K562 (cell line): Measurements from ENCODE around the gene DDX43. TPM values are rescaled to one million over a fixed set of nuclear protein-coding genes. Genes with fewer than 3 reads are reported as not detected.

ENCODE experiments used
- ATAC-seq: fragments of 200-7000 bp; cut with Tn5 transposase; 3 replicates; pipeline ENCODE4 v1.9.1; 2020; ENCODE audit warnings: moderate library complexity
- BruUV-seq: library from RNA; stranded (reverse); fragments of 400-500 nt; replicated peaks from 2 replicates; lab custom pipeline; 2021; lab: Mats Ljungman, UMichigan
- CTCF ChIA-PET: fragments of 300-600 bp; formaldehyde crosslinking; extraction: SDS; loops from one replicate; lab custom pipeline; 2021; ENCODE audit warnings: low intra/inter-chr PET ratio; lab: Yijun Ruan, JAX
- POLR2A ChIA-PET: fragments of 300-600, 350-650 bp; sonication (Branson Sonifier 250); formaldehyde crosslinking; extraction: SDS; loops from one replicate; lab custom pipeline; 2021; ENCODE audit warnings: antibody characterized with exemption, inconsistent platforms; lab: Yijun Ruan, JAX
- DNase-seq, 4 experiments: peaks; one replicate each; pipeline versions ENCODE4 v3.0.0 to v3.0.0-alpha.2; 2011 to 2018; ENCODE audit warnings: low spot score in 3 of 4, mixed read lengths in 3 of 4; ENCODE audit errors: extremely low read depth in 1 of 4
- FAIRE-seq: peaks from 2 replicates; lab custom pipeline; 2011; peaks lifted over from hg19 to GRCh38; lab: Jason Lieb, UNC
- H2AFZ ChIP-seq: 2 replicates; pipeline ENCODE4 v1.6.0; 2011; ENCODE audit warnings: low read depth, low read length, control low read depth, inconsistent platforms
- H3K27ac ChIP-seq: fragments of 200-600 bp; 3 replicates; pipeline ENCODE4 v1.8.0; 2011; ENCODE audit warnings: low read depth, mild to moderate bottlenecking, control low read depth, inconsistent platforms, low read length, moderate library complexity, mixed read lengths; ENCODE audit errors: extremely low read depth
- H3K27me3 ChIP-seq, 2 experiments: fragments of 300-600 bp in 1 of 2; 2 replicates in 1 of 2; 3 replicates in 1 of 2; pipeline versions ENCODE4 v1.6.0 to v1.8.0; 2011; ENCODE audit warnings: inconsistent platforms in 2 of 2, low read length in 2 of 2, mild to moderate bottlenecking in 1 of 2, mixed read lengths in 1 of 2, moderate library complexity in 1 of 2; ENCODE audit not compliant: control insufficient read depth in 2 of 2, insufficient read depth in 2 of 2
- H3K36me3 ChIP-seq: fragments of 300-600 bp; 3 replicates; pipeline ENCODE4 v1.8.0; 2011; ENCODE audit warnings: mild to moderate bottlenecking, low read length, inconsistent platforms; ENCODE audit not compliant: control insufficient read depth, insufficient read depth
- H3K4me1 ChIP-seq, 2 experiments: fragments of 200-600 bp in 1 of 2; replicated peaks in 1 of 2; 2 replicates in 1 of 2; 3 replicates in 1 of 2; pipeline versions ENCODE4 v1.5.1 to v1.8.0; 2011; ENCODE audit warnings: inconsistent platforms in 2 of 2, low read length in 2 of 2, mild to moderate bottlenecking in 1 of 2, mixed read lengths in 1 of 2, moderate library complexity in 1 of 2; ENCODE audit not compliant: control insufficient read depth in 2 of 2, insufficient read depth in 2 of 2
- H3K4me2 ChIP-seq: 2 replicates; pipeline ENCODE4 v1.6.1; 2011; ENCODE audit warnings: low read length, control low read depth, inconsistent platforms, mixed read lengths; ENCODE audit not compliant: insufficient read depth
- H3K4me3 ChIP-seq: fragments of 200-600 bp; sonication (generic), shearing (Covaris generic); 2 replicates; pipeline ENCODE4 v1.5.1; 2016; ENCODE audit warnings: control low read depth, inconsistent platforms
- H3K79me2 ChIP-seq: fragments of 200-600 bp; 3 replicates; pipeline ENCODE4 v1.8.0; 2011; ENCODE audit warnings: low read length, inconsistent platforms; ENCODE audit not compliant: control insufficient read depth, insufficient read depth
- H3K9ac ChIP-seq, 2 experiments: 2 replicates each; pipeline versions ENCODE4 v1.6.0 to v1.6.1; 2011; ENCODE audit warnings: low read depth in 2 of 2, low read length in 2 of 2, control low read depth in 1 of 2, inconsistent platforms in 1 of 2, mild to moderate bottlenecking in 1 of 2, mixed read lengths in 1 of 2; ENCODE audit not compliant: insufficient read depth in 1 of 2
- H3K9me1 ChIP-seq: one replicate; pipeline ENCODE4 v1.6.0; 2011; ENCODE audit warnings: inconsistent platforms, mild to moderate bottlenecking, low read length, moderate library complexity; ENCODE audit not compliant: control insufficient read depth, insufficient read depth
- H3K9me3 ChIP-seq: replicated peaks from 2 replicates; pipeline ENCODE4 v1.5.1; 2011; ENCODE audit warnings: low read depth, low read length, inconsistent platforms; ENCODE audit not compliant: control insufficient read depth, insufficient read depth
- H4K20me1 ChIP-seq: replicated peaks from 2 replicates; pipeline ENCODE4 v1.6.1; 2011; ENCODE audit warnings: low read length, inconsistent platforms, mixed read lengths; ENCODE audit not compliant: control insufficient read depth, insufficient read depth
- ETV5 ChIP-seq: sonication (generic); formaldehyde crosslinking; IDR thresholded peaks from 2 replicates; pipeline ENCODE4 v1.4.0; 2020; ENCODE audit warnings: low read depth, mild to moderate bottlenecking, missing genetic modification reagents
- IFI16 ChIP-seq: fragments of 250-450 bp; sonication (Bioruptor Pico); IDR thresholded peaks from 2 replicates; pipeline ENCODE4 v2.1.2; 2022; ENCODE audit warnings: mild to moderate bottlenecking, inconsistent platforms
- JUNB ChIP-seq: fragments of 450-650 bp; formaldehyde crosslinking; conservative IDR thresholded peaks from 2 replicates; pipeline ENCODE4 v1.4.0; 2020; ENCODE audit warnings: mild to moderate bottlenecking
- KDM4B ChIP-seq, 2 experiments: fragments of 450-650 bp in 1 of 2; sonication (generic) in 1 of 2; IDR thresholded peaks; 2 replicates each; pipeline ENCODE4 v1.6.1; 2016 to 2017; ENCODE audit warnings: borderline replicate concordance in 2 of 2, antibody characterized with exemption in 1 of 2, low read depth in 1 of 2, mild to moderate bottlenecking in 1 of 2
- KLF10 ChIP-seq: fragments of 250-450 bp; sonication (Bioruptor Pico); IDR thresholded peaks from 2 replicates; pipeline ENCODE4 v1.6.1; 2021; ENCODE audit warnings: matching md5 sums
- MTF1 ChIP-seq: fragments of 250-450 bp; sonication (Bioruptor Pico); IDR thresholded peaks from 2 replicates; pipeline ENCODE4 v1.9.0; 2021; ENCODE audit warnings: moderate library complexity, mild to moderate bottlenecking, inconsistent platforms, borderline replicate concordance
- SIX5 ChIP-seq, 2 experiments: IDR thresholded peaks; 2 replicates each; pipeline ENCODE4 v1.6.1; 2011; ENCODE audit warnings: low read length in 2 of 2, borderline replicate concordance in 1 of 2, low read depth in 1 of 2, mild to moderate bottlenecking in 1 of 2, moderate library complexity in 1 of 2; ENCODE audit not compliant: insufficient read depth in 1 of 2
- SMARCB1 ChIP-seq: IDR thresholded peaks from 2 replicates; pipeline ENCODE4 v1.6.1; 2011; ENCODE audit warnings: improper control_type of control experiment, low read depth; ENCODE audit not compliant: insufficient read length
- SMC3 ChIP-seq: conservative IDR thresholded peaks from 2 replicates; pipeline ENCODE4 v1.6.1; 2011; ENCODE audit warnings: low read depth, low read length, improper control_type of control experiment; ENCODE audit not compliant: insufficient read depth
- TSHZ1 ChIP-seq: fragments of 250-450 bp; sonication (Bioruptor Pico); IDR thresholded peaks from 2 replicates; pipeline ENCODE4 v1.4.0; 2020; ENCODE audit warnings: mild to moderate bottlenecking, moderate library complexity
- USF2 ChIP-seq: sonication (generic); formaldehyde crosslinking; IDR thresholded peaks from 2 replicates; pipeline ENCODE4 v1.5.0; 2020; ENCODE audit warnings: missing genetic modification reagents
- ZBTB12 ChIP-seq: fragments of 250-450 bp; sonication (Bioruptor Pico); IDR thresholded peaks from 2 replicates; pipeline ENCODE4 v1.4.0; 2020
- ZBTB33 ChIP-seq: sonication (generic); formaldehyde crosslinking; IDR thresholded peaks from 2 replicates; pipeline ENCODE4 v1.8.1; 2023; ENCODE audit warnings: mild to moderate bottlenecking, missing genetic modification reagents
- ZFP1 ChIP-seq: fragments of 450-650 bp; formaldehyde crosslinking; IDR thresholded peaks from 2 replicates; pipeline ENCODE4 v1.4.0; 2020; ENCODE audit warnings: mild to moderate bottlenecking, mixed read lengths
- ZKSCAN3 ChIP-seq: fragments of 250-450 bp; sonication (Bioruptor Pico); IDR thresholded peaks from 2 replicates; pipeline ENCODE4 v1.4.0; 2020
- ZNF124 ChIP-seq: sonication (generic); formaldehyde crosslinking; IDR thresholded peaks from 2 replicates; pipeline ENCODE4 v1.8.1; 2022; ENCODE audit warnings: missing genetic modification reagents
- ZNF253 ChIP-seq: fragments of 250-450 bp; sonication (Bioruptor Pico); conservative IDR thresholded peaks from 2 replicates; pipeline ENCODE4 v1.6.1; 2021; ENCODE audit warnings: mild to moderate bottlenecking
- WGBS: fragments of 100-300 bp; shearing (Covaris generic); methylation state at CpG from one replicate; pipeline ENCODE4 v1.1.6; 2016; ENCODE audit warnings: low coverage, mixed read lengths; ENCODE audit not compliant: insufficient coverage; ENCODE audit errors: missing lambda C conversion rate; 5-methylcytosine and 5-hydroxymethylcytosine counted together
- in situ Hi-C: fragments of 300-500 bp; cut with MboI; formaldehyde crosslinking; loops from 4 replicates; pipeline ENCODE4 v1.15.0; 2018; ENCODE audit warnings: inconsistent platforms, mixed read lengths
- intact Hi-C: fragments of 100-400 bp; cut with micrococcal nuclease; formaldehyde crosslinking; loops from 2 replicates; pipeline ENCODE4 v1.14.2; 2022
- polyA plus RNA-seq, 8 experiments: library from polyadenylated mRNA; depleted of rRNA in 4 of 8; stranded (reverse) in 5 of 8; unstranded in 3 of 8; fragments of >200 nt; fragmentation: Nextera tagmentation in 2 of 8; fragmentation: Illumina TruSeq in 1 of 8; extraction: Ambion mirVana in 2 of 8; extraction: Trizol in 1 of 8; gene quantifications; 2 replicates each; pipeline versions ENCODE4 v1.2.1 to v1.2.3, GENCODE V29; 2011 to 2014; ENCODE audit warnings: inconsistent platforms in 1 of 8, missing spikeins in 1 of 8
- total RNA-seq, 7 experiments: library from RNA; depleted of rRNA in 6 of 7; stranded (reverse); fragments of >200 nt in 6 of 7; fragmentation: Illumina TruSeq in 2 of 7; extraction: Trizol in 2 of 7; gene quantifications; 2 replicates each; pipeline versions ENCODE4 v1.2.1 to v1.2.3, GENCODE V29; 2011 to 2021; ENCODE audit warnings: low replicate concordance in 1 of 7

The DDX43 gene
- total and polyA plus RNA-seq, 9 of the 15 experiments (the other 6 are each of a cell fraction or from before 2014, with no cell fraction given): 0.07 to 0.88 (median 0.25) TPM

GRCh38 chr6:73443555-73443954 is 48.9 kb downstream of the DDX43 start:
- no TSS peak for BruUV-seq
- 69% methylated on average over 3 of the region's 3 CpGs for WGBS
- FAIRE-seq (no peak), DNase-seq (no peak), ATAC-seq (no peak)
- H3K4me2 ChIP-seq: no peak overlapping the region
- no peak overlapping the region for H3K27ac ChIP-seq
- in situ Hi-C loops (no loop called here), intact Hi-C loops (no loop called here)
- no peaks in the 10 kb centered on the region for H3K27me3 ChIP-seq
- no peaks in the 10 kb centered on the region; a peak in 1 of 5 replicates for H3K4me1 ChIP-seq
- CTCF ChIA-PET: no interaction called here
- H2AFZ ChIP-seq: no peak overlapping the region
- H3K9me1 ChIP-seq: no peaks in the 10 kb centered on the region
- POLR2A ChIA-PET: no interaction called here
- no peak overlapping the region for H3K9ac ChIP-seq
- no peaks in the 10 kb centered on the region for H4K20me1 ChIP-seq
- no peaks in the 10 kb centered on the region for H3K36me3 ChIP-seq
- no peak overlapping the region for H3K4me3 ChIP-seq
- no peaks in the 10 kb centered on the region for H3K79me2 ChIP-seq
- H3K9me3 ChIP-seq: no peaks in the 10 kb centered on the region
- TF ChIP-seq ZBTB33 (CRISPR knock-in tag) (no peak), ZNF124 (no peak), SMC3 (no peak), ZFP1 (CRISPR knock-in tag) (no peak), KLF10 (CRISPR knock-in tag) (no peak), MTF1 (CRISPR knock-in tag) (no peak), SIX5 (IDR thresholded peaks at IDR 0.05; ENCODE audit: borderline replicate concordance in 1 of 2, insufficient read depth in 1 of 2, low read depth in 1 of 2, low read length in 2 of 2) (no peak), ZBTB12 (no peak), ETV5 (CRISPR knock-in tag) (no peak), IFI16 (no peak), KDM4B (IDR thresholded peaks at IDR 0.05; ENCODE audit: borderline replicate concordance in 2 of 2, low read depth in 1 of 2) (no peak), ZNF253 (CRISPR knock-in tag) (no peak), TSHZ1 (CRISPR knock-in tag) (no peak), USF2 (CRISPR knock-in tag) (no peak), SMARCB1 (no peak), ZKSCAN3 (CRISPR knock-in tag) (no peak), JUNB (CRISPR knock-in tag) (no peak)
